PC-3 (cell line): Measurements from ENCODE around the gene LHX1. TPM values are rescaled to one million over a fixed set of nuclear protein-coding genes. Genes with fewer than 3 reads are reported as not detected.

ENCODE experiments used
- ATAC-seq: fragments of 200-7000 bp; cut with Tn5 transposase; 2 replicates; pipeline ENCODE4 v1.9.1; 2020; ENCODE audit warnings: mild to moderate bottlenecking, moderate library complexity
- BruUV-seq: library from RNA; stranded (reverse); fragments of 400-500 nt; replicated peaks from 2 replicates; lab custom pipeline; 2021; lab: Mats Ljungman, UMichigan
- CTCF ChIA-PET: fragments of 300-600 bp; sonication (Branson Sonifier 250); formaldehyde crosslinking; loops from one replicate; lab custom pipeline; 2022; ENCODE audit warnings: antibody characterized with exemption; lab: Charles Lee
- POLR2A ChIA-PET: fragments of 300-600 bp; sonication (Branson Sonifier 250); formaldehyde crosslinking; loops from one replicate; lab custom pipeline; 2022; ENCODE audit warnings: antibody characterized with exemption; ENCODE audit not compliant: unreplicated experiment; lab: Charles Lee
- DNase-seq: peaks from one replicate; pipeline ENCODE4 v3.0.0-alpha.2; 2015
- H2AFZ ChIP-seq: fragments of 300-600 bp; sonication (generic); 2 replicates; pipeline ENCODE4 v1.6.0; 2016; ENCODE audit warnings: antibody characterized with exemption, low read length
- H3F3A ChIP-seq: fragments of 300-600 bp; sonication (generic); one replicate; pipeline ENCODE4 v1.6.0; 2017; ENCODE audit warnings: antibody characterized with exemption, low read length, control low read depth, mild to moderate bottlenecking; ENCODE audit not compliant: unreplicated experiment
- H3K27ac ChIP-seq: fragments of 300-600 bp; sonication (generic); 2 replicates; pipeline ENCODE4 v1.5.1; 2016; ENCODE audit warnings: mild to moderate bottlenecking, low read length
- H3K27me3 ChIP-seq: fragments of 300-600 bp; sonication (generic); 2 replicates; pipeline ENCODE4 v1.6.1; 2016; ENCODE audit warnings: low read length, mixed read lengths
- H3K36me3 ChIP-seq: fragments of 300-600 bp; sonication (generic); 2 replicates; pipeline ENCODE4 v1.6.1; 2016; ENCODE audit warnings: low read depth, mixed run types, low read length, mixed read lengths
- H3K4me1 ChIP-seq: fragments of 300-600 bp; sonication (generic); 2 replicates; pipeline ENCODE4 v1.5.1; 2016; ENCODE audit warnings: low read length; ENCODE audit not compliant: insufficient read depth
- H3K4me2 ChIP-seq: fragments of 300-600 bp; sonication (generic); 2 replicates; pipeline ENCODE4 v1.6.0; 2016; ENCODE audit warnings: low read length
- H3K4me3 ChIP-seq: fragments of 300-600 bp; sonication (generic); 2 replicates; pipeline ENCODE4 v1.5.1; 2016; ENCODE audit warnings: mild to moderate bottlenecking, low read length, mixed read lengths
- H3K79me2 ChIP-seq: fragments of 300-600 bp; sonication (generic); 2 replicates; pipeline ENCODE4 v1.6.1; 2017; ENCODE audit warnings: low read length, mixed read lengths
- H3K9ac ChIP-seq: fragments of 300-600 bp; sonication (generic); 2 replicates; pipeline ENCODE4 v1.6.0; 2016; ENCODE audit warnings: mild to moderate bottlenecking, low read length
- H3K9me2 ChIP-seq: fragments of 300-600 bp; sonication (generic); replicated peaks from 2 replicates; pipeline ENCODE4 v1.6.1; 2016; ENCODE audit warnings: mixed run types, low read length, mixed read lengths
- H3K9me3 ChIP-seq: fragments of 300-600 bp; sonication (generic); 2 replicates; pipeline ENCODE4 v1.6.1; 2016; ENCODE audit warnings: low read length, mixed read lengths
- H4K20me1 ChIP-seq: fragments of 300-600 bp; sonication (generic); 2 replicates; pipeline ENCODE4 v1.6.1; 2016; ENCODE audit warnings: low read length, mixed read lengths
- CTCF ChIP-seq: fragments of 300-600 bp; sonication (generic); conservative IDR thresholded peaks from 2 replicates; pipeline ENCODE4 v1.5.1; 2017; ENCODE audit warnings: antibody characterized with exemption, low read depth, mild to moderate bottlenecking, low read length
- EZH2 ChIP-seq: fragments of 300-600 bp; sonication (generic); IDR thresholded peaks from one replicate; pipeline ENCODE4 v1.6.1; 2017; ENCODE audit warnings: antibody characterized with exemption, mild to moderate bottlenecking, low read length; ENCODE audit not compliant: unreplicated experiment
- EZH2phosphoT487 ChIP-seq: fragments of 300-600 bp; sonication (generic); IDR thresholded peaks from 2 replicates; pipeline ENCODE4 v1.6.1; 2018; ENCODE audit warnings: mild to moderate bottlenecking, antibody characterized with exemption, low read length, borderline replicate concordance
- intact Hi-C: fragments of 100-400 bp; cut with micrococcal nuclease; formaldehyde crosslinking; loops from 2 replicates; pipeline ENCODE4 v1.9.0; 2023
- total RNA-seq: library from RNA; depleted of rRNA; stranded (reverse); fragments of >200 nt; gene quantifications from 2 replicates; pipeline ENCODE4 v1.2.3, GENCODE V29; 2014; rRNA removed

Gene LHX1
- total RNA-seq, 1 experiment from 2014 or later: not detected

- no peaks in the 10 kb centered on the region for H3K9me3 ChIP-seq
- intact Hi-C loops: no loop called here
- DNase-seq: no peak
- H3K9ac ChIP-seq: no peak overlapping the region
- no peaks in the 10 kb centered on the region for H3K79me2 ChIP-seq
- POLR2A ChIA-PET: no interaction called here
- no peaks in the 10 kb centered on the region for H3K4me1 ChIP-seq
- no peak overlapping the region for H3K27ac ChIP-seq
- H3K4me2 ChIP-seq: no peak overlapping the region
- no peak for TF ChIP-seq EZH2phosphoT487
- TF ChIP-seq CTCF: no peak
- TF ChIP-seq EZH2: no peak
- no peak for ATAC-seq
- no peaks in the 10 kb centered on the region; the same call in 1 of the 2 replicates for H3K36me3 ChIP-seq
- H3K27me3 ChIP-seq: 0 out of 2 replicates have a peak, but pooled peaks cover 5% of the 10 kb centered on the region
- no peak overlapping the region for H2AFZ ChIP-seq
- no TSS peak for BruUV-seq
- CTCF ChIA-PET: no interaction called here
- H3K9me2 ChIP-seq: no peaks in the 10 kb centered on the region
- H4K20me1 ChIP-seq: no peaks in the 10 kb centered on the region
- no peaks in the 10 kb centered on the region for H3F3A ChIP-seq
- H3K4me3 ChIP-seq: no peak overlapping the region
Measured at GRCh38 chr17:36992701-36993100, 55.4 kb downstream of the LHX1 start.

GRCh38 chr17:36993227-36993626 lies 56.0 kb downstream of the LHX1 start:
- Histone ChIP-seq H3K4me3 (no peak overlapping the region), H2AFZ (no peak overlapping the region), H3K36me3 (no peaks in the 10 kb centered on the region; the same call in 1 of the 2 replicates), H3K4me1 (no peaks in the 10 kb centered on the region), H3K27ac (no peak overlapping the region), H3K27me3 (0 out of 2 replicates have a peak, but pooled peaks cover 5% of the 10 kb centered on the region), H3K9ac (no peak overlapping the region), H3K79me2 (no peaks in the 10 kb centered on the region), H3K4me2 (no peak overlapping the region), H3K9me3 (no peaks in the 10 kb centered on the region), H3K9me2 (no peaks in the 10 kb centered on the region), H4K20me1 (no peaks in the 10 kb centered on the region), H3F3A (no peaks in the 10 kb centered on the region)
- CTCF ChIA-PET: no interaction called here
- intact Hi-C loops: no loop called here
- no TSS peak for BruUV-seq
- POLR2A ChIA-PET: no interaction called here
- DNase-seq (no peak), ATAC-seq (no peak)
- TF ChIP-seq CTCF: no peak
- TF ChIP-seq EZH2phosphoT487: no peak
- TF ChIP-seq EZH2: no peak

Other genes starting within 250 kb of the LHX1 start
- 25.5 and 25.9 TPM in 2 replicates for gene AATF, start 11.5 kb downstream of the LHX1 start, total RNA-seq